SJCRH30 (cell line): ENCODE measurements around the gene PARP4. TPM values are rescaled to one million over a fixed set of nuclear protein-coding genes. Genes with fewer than 3 reads are reported as not detected.
"Not testable (repeated sequence)": the region's sequence is repeated elsewhere in the genome, so short reads cannot be mapped to it uniquely, and the experiment has no call there.

ENCODE experiments used
- DNase-seq, 2 experiments: peaks; one replicate each; pipeline ENCODE4 v3.0.0-alpha.2; 2015 to 2020
- H3K27ac ChIP-seq: fragments of 250-450 bp; sonication (Bioruptor Pico); 2 replicates; pipeline ENCODE4 v1.5.1; 2020; ENCODE audit warnings: mild to moderate bottlenecking, moderate library complexity
- H3K27me3 ChIP-seq: fragments of 250-450 bp; sonication (Bioruptor Pico); 2 replicates; pipeline ENCODE4 v1.5.1; 2020; ENCODE audit warnings: mild to moderate bottlenecking, moderate library complexity
- H3K36me3 ChIP-seq: fragments of 250-450 bp; sonication (Bioruptor Pico); 2 replicates; pipeline ENCODE4 v1.5.1; 2020; ENCODE audit warnings: mild to moderate bottlenecking, moderate library complexity
- H3K4me1 ChIP-seq: fragments of 250-450 bp; sonication (Bioruptor Pico); 2 replicates; pipeline ENCODE4 v1.5.1; 2020; ENCODE audit warnings: mild to moderate bottlenecking, moderate library complexity
- H3K4me3 ChIP-seq: fragments of 250-450 bp; sonication (Bioruptor Pico); 2 replicates; pipeline ENCODE4 v1.5.1; 2020; ENCODE audit warnings: mild to moderate bottlenecking, moderate library complexity
- H3K9me3 ChIP-seq: fragments of 250-450 bp; sonication (Bioruptor Pico); replicated peaks from 2 replicates; pipeline ENCODE4 v1.5.1; 2020; ENCODE audit warnings: mild to moderate bottlenecking, moderate library complexity
- total RNA-seq: library from RNA; depleted of rRNA; stranded (reverse); fragments of >200 nt; shearing (Covaris generic); gene quantifications from 2 replicates; pipeline ENCODE4 v1.2.3, GENCODE V29; 2014

Gene PARP4
- total RNA-seq, 1 experiment from 2014 or later: 54.0 TPM

GRCh38 chr13:24444851-24445250 lies 67.7 kb downstream of the PARP4 start:
- H3K36me3 ChIP-seq: peaks cover 13% of the 10 kb centered on the region
- H3K27ac ChIP-seq, DNase-seq, H3K27me3 ChIP-seq, H3K4me3 ChIP-seq, H3K9me3 ChIP-seq, H3K4me1 ChIP-seq: not testable (repeated sequence)

DNA sequence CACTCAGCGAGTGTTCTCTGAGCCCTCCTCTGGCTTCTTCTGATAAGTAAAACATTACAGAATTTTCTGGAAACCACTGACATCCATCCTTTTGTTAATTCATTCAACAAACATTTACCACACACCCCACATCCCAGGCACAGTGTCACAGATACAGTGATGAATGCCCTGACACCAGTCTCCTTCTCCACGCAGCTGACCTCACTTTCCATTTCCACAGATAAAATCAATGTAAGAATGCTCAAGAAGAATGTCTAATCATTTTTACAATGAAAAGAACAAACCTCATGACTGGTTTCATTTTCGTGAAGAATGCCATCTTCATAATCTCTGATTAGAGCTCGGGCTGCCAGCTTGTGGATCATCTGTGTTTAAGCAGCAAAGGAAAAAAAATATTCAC lies 69.2 kb downstream of the PARP4 start:
- no peaks in the 10 kb centered on the region for H3K9me3 ChIP-seq
- H3K4me3 ChIP-seq: no peak overlapping the region
- H3K27ac ChIP-seq: no peak overlapping the region
- H3K4me1 ChIP-seq: no peaks in the 10 kb centered on the region
- peaks cover 13% of the 10 kb centered on the region for H3K36me3 ChIP-seq
- no peaks in the 10 kb centered on the region for H3K27me3 ChIP-seq
- no peak for DNase-seq

DNA sequence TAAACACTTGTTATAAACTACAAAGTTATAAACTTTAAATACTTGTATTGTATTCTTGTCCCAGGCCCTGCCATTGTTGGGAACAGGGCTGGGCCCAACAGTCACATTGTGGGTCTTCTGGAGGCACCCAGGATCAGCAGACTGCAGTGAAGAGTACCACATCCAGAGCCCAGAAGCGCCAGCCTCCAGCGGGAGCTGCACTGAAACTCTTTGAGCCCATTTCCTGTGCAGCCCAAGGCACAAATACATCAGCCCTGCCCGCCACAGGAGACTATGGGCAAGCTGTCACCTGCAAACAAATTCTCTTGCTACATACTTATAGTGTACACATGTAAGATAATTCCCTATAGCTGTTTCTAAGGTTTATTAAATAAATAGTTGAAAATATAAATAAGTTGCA lies 86.5 kb downstream of the PARP4 start:
- H3K9me3 ChIP-seq, H3K27me3 ChIP-seq, H3K4me3 ChIP-seq, DNase-seq, H3K4me1 ChIP-seq, H3K27ac ChIP-seq: not testable (repeated sequence)
- H3K36me3 ChIP-seq: peaks cover 27% of the 10 kb centered on the region

DNA sequence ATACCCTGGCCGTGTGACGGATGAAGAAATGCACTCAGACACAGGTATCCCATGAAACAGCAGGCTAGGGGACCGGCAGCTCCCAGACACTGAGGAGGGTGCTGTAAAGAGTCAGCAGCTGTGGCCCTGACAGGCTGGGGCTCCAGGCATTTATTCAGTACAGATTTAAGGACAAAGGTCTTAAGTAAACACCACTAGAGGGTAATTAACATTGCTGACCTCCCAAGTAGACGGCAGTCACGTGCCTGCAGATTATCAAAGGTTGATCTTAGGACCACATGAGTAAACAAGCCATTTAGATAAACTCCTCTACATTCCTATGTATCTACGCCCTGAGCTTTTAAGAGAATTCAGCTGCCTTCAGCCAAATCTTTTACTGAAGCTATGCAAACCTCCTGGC lies 92.9 kb downstream of the PARP4 start:
- peaks cover 16% of the 10 kb centered on the region for H3K9me3 ChIP-seq
- not testable (repeated sequence) for H3K27ac ChIP-seq, H3K4me3 ChIP-seq, H3K4me1 ChIP-seq, H3K27me3 ChIP-seq
- DNase-seq: peak; percentile 62 to 69
- peaks cover 33% of the 10 kb centered on the region for H3K36me3 ChIP-seq

DNA sequence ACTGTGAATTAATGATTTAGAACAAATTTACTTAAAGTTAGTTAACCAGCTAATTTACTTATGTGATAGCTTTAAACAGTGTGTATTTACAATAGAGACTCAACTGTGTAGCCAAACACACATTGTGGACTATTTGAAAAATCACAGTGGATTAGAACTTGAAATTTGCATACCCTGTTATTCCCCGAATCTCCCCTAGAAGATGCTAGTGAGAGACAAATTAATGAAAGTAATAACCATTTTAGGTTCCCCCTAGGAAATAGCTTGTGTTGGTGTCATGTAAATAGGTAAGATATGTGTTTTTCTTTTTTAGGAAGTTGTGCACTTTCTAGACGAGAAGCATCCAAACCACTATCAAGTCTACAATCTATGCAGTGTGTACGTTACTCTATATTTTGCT lies 104.7 kb downstream of the PARP4 start:
- no peaks in the 10 kb centered on the region for H3K9me3 ChIP-seq
- no peaks in the 10 kb centered on the region for H3K36me3 ChIP-seq
- no peaks in the 10 kb centered on the region for H3K4me1 ChIP-seq
- no peaks in the 10 kb centered on the region for H3K27me3 ChIP-seq
- H3K27ac ChIP-seq: no peak overlapping the region
- no peak overlapping the region for H3K4me3 ChIP-seq
- no peak for DNase-seq

GRCh38 chr13:24406524-24406923 lies 106.1 kb downstream of the PARP4 start:
- Histone ChIP-seq H3K4me3 (no peak overlapping the region), H3K27ac (no peak overlapping the region), H3K4me1 (no peaks in the 10 kb centered on the region), H3K9me3 (no peaks in the 10 kb centered on the region), H3K27me3 (no peaks in the 10 kb centered on the region), H3K36me3 (no peaks in the 10 kb centered on the region)
- DNase-seq: no peak

- no peaks in the 10 kb centered on the region for H3K9me3 ChIP-seq
- no peaks in the 10 kb centered on the region for H3K36me3 ChIP-seq
- H3K27ac ChIP-seq: no peak overlapping the region
- no peak overlapping the region for H3K4me3 ChIP-seq
- DNase-seq: no peak
- H3K27me3 ChIP-seq: no peaks in the 10 kb centered on the region
- no peaks in the 10 kb centered on the region for H3K4me1 ChIP-seq
Observed at GRCh38 chr13:24396821-24397220, 115.8 kb downstream of the PARP4 start.

- Histone ChIP-seq H3K27me3 (no peaks in the 10 kb centered on the region), H3K4me3 (no peak overlapping the region), H3K4me1 (no peaks in the 10 kb centered on the region), H3K36me3 (no peaks in the 10 kb centered on the region), H3K9me3 (no peaks in the 10 kb centered on the region), H3K27ac (no peak overlapping the region)
- DNase-seq: peak in 1 of 2 experiments; percentile 22
Observed at GRCh38 chr13:24392972-24393371, 119.6 kb downstream of the PARP4 start.

- H3K9me3 ChIP-seq, H3K27ac ChIP-seq, H3K4me3 ChIP-seq, H3K36me3 ChIP-seq, H3K4me1 ChIP-seq, DNase-seq, H3K27me3 ChIP-seq: not testable (repeated sequence)
Observed at GRCh38 chr13:24391771-24392683, 120.6 kb downstream of the PARP4 start.

DNA sequence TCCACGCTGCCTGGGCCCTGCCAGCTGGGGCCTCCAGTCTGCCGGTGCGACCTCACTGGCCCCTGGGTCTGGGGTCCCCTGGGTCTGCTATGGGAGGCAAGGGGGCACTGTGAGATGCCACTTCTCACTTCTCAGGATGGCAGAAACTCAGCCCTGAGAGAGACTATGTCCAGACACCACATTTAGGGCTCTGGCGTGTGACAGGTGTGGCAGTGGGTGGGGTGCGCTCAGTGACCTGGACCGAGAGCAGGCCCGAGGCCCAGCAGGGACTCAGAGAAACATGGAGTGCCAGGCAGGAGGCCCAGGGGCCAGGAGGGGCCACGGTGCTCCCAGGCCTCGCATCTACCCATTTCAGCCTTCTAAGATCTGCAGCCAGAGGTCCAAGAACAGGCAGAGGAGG lies 121.8 kb downstream of the PARP4 start:
- not testable (repeated sequence) for H3K27ac ChIP-seq, H3K9me3 ChIP-seq, H3K36me3 ChIP-seq, H3K27me3 ChIP-seq, H3K4me1 ChIP-seq, H3K4me3 ChIP-seq, DNase-seq

GRCh38 chr13:24389506-24389905 lies 123.1 kb downstream of the PARP4 start:
- H3K4me1 ChIP-seq: no peaks in the 10 kb centered on the region
- no peaks in the 10 kb centered on the region for H3K9me3 ChIP-seq
- DNase-seq: no peak
- no peak overlapping the region for H3K4me3 ChIP-seq
- no peaks in the 10 kb centered on the region for H3K27me3 ChIP-seq
- no peak overlapping the region for H3K27ac ChIP-seq
- no peaks in the 10 kb centered on the region for H3K36me3 ChIP-seq

DNA sequence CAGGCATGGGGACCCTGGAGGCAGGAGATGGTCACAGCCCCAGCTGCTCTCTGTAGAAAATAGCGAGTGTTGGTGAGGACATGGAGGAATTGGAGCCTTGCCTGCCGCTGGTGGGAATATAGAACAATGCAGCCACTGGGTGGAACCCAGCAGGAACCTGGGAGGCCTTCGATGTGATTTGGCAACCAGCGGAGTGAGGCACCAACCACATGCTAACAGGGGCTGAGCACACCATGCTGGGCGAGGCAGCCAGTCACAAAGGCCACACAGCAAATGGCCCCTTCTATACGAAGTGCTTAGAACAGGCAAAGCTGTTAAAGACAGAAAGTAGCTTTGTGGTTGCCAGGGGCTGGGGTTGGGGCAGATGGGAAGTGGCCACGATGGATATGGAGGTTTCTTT lies 123.8 kb downstream of the PARP4 start:
- H3K27me3 ChIP-seq, H3K4me1 ChIP-seq, H3K36me3 ChIP-seq, H3K27ac ChIP-seq, H3K9me3 ChIP-seq, H3K4me3 ChIP-seq: not testable (repeated sequence)
- DNase-seq: peak in 1 of 2 experiments; percentile 26

DNA sequence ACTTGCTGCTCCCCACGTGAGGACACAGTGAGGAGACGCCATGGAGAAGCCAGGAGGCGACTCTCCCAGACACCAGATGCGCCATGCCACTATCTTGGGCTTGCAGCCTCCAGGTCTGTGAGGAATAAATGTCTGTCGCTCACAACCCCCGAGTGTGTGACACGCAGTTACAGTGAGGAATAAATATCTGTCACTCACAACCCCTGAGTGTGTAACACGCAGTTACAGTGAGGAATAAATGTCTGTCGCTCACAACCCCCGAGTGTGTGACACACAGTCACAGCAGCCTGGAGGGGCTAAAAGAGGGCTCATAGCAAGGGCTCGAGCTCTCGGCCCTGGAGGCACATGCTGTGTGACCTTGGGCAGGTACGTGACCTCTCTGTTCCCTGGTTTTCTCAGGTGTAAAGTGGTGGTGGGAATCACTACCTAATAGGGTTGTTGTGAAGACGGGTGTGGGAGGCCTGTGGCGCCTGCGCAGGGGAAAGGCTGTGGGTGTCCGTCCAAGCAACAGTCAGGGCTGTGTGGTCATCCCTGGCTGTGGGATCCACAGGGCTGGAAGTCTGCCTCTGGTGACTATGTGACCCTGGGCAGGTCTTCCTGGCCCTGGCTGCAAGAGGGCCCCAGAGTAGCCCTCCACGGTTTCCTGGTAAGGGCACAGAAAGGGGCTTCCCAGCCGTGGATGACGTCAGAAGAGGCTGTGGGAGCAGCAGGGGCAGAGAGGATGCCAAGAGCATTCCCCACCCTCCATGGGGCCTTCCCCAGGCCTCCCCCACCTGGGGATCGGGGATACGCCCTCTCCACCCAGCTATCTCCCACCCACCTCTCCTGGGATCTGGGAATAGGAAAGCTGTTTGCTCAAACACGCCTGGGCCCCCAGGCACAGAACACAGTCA lies 125.5 kb downstream of the PARP4 start:
- Histone ChIP-seq H3K27me3 (no peaks in the 10 kb centered on the region), H3K4me1 (no peaks in the 10 kb centered on the region), H3K27ac (no peak overlapping the region), H3K9me3 (no peaks in the 10 kb centered on the region), H3K4me3 (no peak overlapping the region), H3K36me3 (no peaks in the 10 kb centered on the region)
- DNase-seq: no peak

DNA sequence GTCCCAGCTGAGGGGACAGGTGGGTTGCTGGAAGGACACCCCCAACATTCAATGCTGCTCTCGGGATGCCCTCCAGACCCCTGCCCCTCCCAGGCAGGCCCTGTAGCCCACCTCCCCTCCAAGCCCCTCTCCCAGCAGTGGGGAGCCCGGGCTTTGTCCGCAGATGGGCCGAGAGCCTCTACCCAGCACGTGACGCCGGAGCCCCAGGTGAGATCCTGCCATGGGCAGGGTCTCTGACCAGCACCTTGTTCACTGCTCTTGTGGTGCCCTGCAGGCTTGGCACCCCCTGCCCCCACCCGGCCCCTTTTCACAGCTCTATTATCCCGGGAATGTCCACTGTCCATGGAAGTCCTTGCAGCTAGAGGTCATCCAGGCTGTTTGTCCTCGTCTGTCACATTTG lies 126.7 kb downstream of the PARP4 start:
- Histone ChIP-seq H3K4me1 (no peaks in the 10 kb centered on the region), H3K27ac (no peak overlapping the region)
- DNase-seq: no peak

GRCh38 chr13:24384946-24385345 lies 127.6 kb downstream of the PARP4 start:
- not testable (repeated sequence) for H3K27me3 ChIP-seq, H3K4me1 ChIP-seq, H3K27ac ChIP-seq, H3K9me3 ChIP-seq, H3K36me3 ChIP-seq, DNase-seq, H3K4me3 ChIP-seq

More for the DNA sequence above, 126.7 kb downstream of the PARP4 start:
- Histone ChIP-seq H3K27me3 (no peaks in the 10 kb centered on the region), H3K4me3 (no peak overlapping the region), H3K9me3 (no peaks in the 10 kb centered on the region), H3K36me3 (no peaks in the 10 kb centered on the region)
